ENCODE measurements around the gene TBX19.

- no peak for TF ChIP-seq CTCF (conservative IDR thresholded peaks at IDR 0.05; ENCODE audit: low read depth, low read length)
- TF ChIP-seq EZH2 (IDR thresholded peaks at IDR 0.05; ENCODE audit: low read length, unreplicated experiment) = no peak
Measured at GRCh38 chr1:168347630-168348029, 67.0 kb downstream of the TBX19 start.

All from PC-3 (cell line).